SU-DHL-6 (cell line): Measurements from ENCODE around the gene EEFSEC.

ENCODE experiments used
- H2AFZ ChIP-seq: fragments of 200-600 bp; sonication (generic); 2 replicates; pipeline ENCODE4 v1.6.1; 2014; ENCODE audit warnings: low read depth, mild to moderate bottlenecking, moderate library complexity, mixed read lengths, antibody characterized with exemption, low read length; ENCODE audit not compliant: severe bottlenecking
- H3F3A ChIP-seq: fragments of 200-600 bp; shearing (Covaris generic); 2 replicates; pipeline ENCODE4 v1.6.0; 2016; ENCODE audit warnings: antibody characterized with exemption, mild to moderate bottlenecking; ENCODE audit not compliant: insufficient read depth
- H3K27ac ChIP-seq: fragments of 200-600 bp; sonication (generic); 2 replicates; pipeline ENCODE4 v1.5.1; 2016; ENCODE audit warnings: low read depth, mild to moderate bottlenecking, low read length, moderate library complexity, mixed read lengths
- H3K27me3 ChIP-seq: fragments of 200-600 bp; sonication (generic), shearing (Covaris generic); 2 replicates; pipeline ENCODE4 v1.6.0; 2014; ENCODE audit warnings: mild to moderate bottlenecking, low read length
- H3K36me3 ChIP-seq: fragments of 200-600 bp; sonication (generic); 2 replicates; pipeline ENCODE4 v1.6.1; 2014; ENCODE audit warnings: mild to moderate bottlenecking, low read length, mixed read lengths
- H3K4me2 ChIP-seq: fragments of 300-600, 200-600 bp; shearing (Covaris generic), sonication (generic); 2 replicates; pipeline ENCODE4 v1.6.0; 2014; ENCODE audit warnings: low read length, low read depth, mild to moderate bottlenecking; ENCODE audit not compliant: poor library complexity, severe bottlenecking
- H3K4me3 ChIP-seq: fragments of 200-600 bp; sonication (generic); 2 replicates; pipeline ENCODE4 v1.5.1; 2014; ENCODE audit warnings: antibody characterized with exemption, low read length, mild to moderate bottlenecking, mixed read lengths; ENCODE audit not compliant: insufficient read depth, poor library complexity, severe bottlenecking
- H3K79me2 ChIP-seq: fragments of 200-600 bp; sonication (generic); 2 replicates; pipeline ENCODE4 v1.6.1; 2014; ENCODE audit warnings: mild to moderate bottlenecking, low read length, moderate library complexity; ENCODE audit not compliant: insufficient read depth
- H3K9ac ChIP-seq: fragments of 200-600 bp; sonication (generic); 2 replicates; pipeline ENCODE4 v1.7.0; 2014; ENCODE audit warnings: mild to moderate bottlenecking, low read length
- H3K9me2 ChIP-seq: fragments of 200-600 bp; sonication (generic); replicated peaks from 2 replicates; pipeline ENCODE4 v1.6.1; 2014; ENCODE audit warnings: low read length; ENCODE audit not compliant: insufficient read depth
- H3K9me3 ChIP-seq: fragments of 200-600 bp; sonication (generic); 2 replicates; pipeline ENCODE4 v1.6.1; 2014; ENCODE audit warnings: low read length, mixed read lengths; ENCODE audit not compliant: insufficient read depth
- H4K20me1 ChIP-seq: fragments of 200-600 bp; sonication (generic); 2 replicates; pipeline ENCODE4 v1.6.1; 2014; ENCODE audit warnings: low read depth, mild to moderate bottlenecking, antibody characterized with exemption, low read length, moderate library complexity, mixed read lengths
- CTCF ChIP-seq: fragments of 200-600 bp; sonication (generic); IDR thresholded peaks from one replicate; pipeline ENCODE4 v1.5.1; 2017; ENCODE audit warnings: antibody characterized with exemption, mild to moderate bottlenecking, low read length, moderate library complexity; ENCODE audit not compliant: insufficient read depth, poor library complexity, severe bottlenecking
- EZH2phosphoT487 ChIP-seq: fragments of 200-600 bp; sonication (generic), shearing (Covaris generic); conservative IDR thresholded peaks from 2 replicates; pipeline ENCODE4 v1.6.1; 2018; ENCODE audit warnings: mild to moderate bottlenecking, antibody characterized with exemption, low read length, moderate library complexity, mixed read lengths

EEFSEC gene

GRCh38 chr3:128434524-128434923 is 281.2 kb downstream of the EEFSEC start:
- H3K9me2 ChIP-seq, result no peaks in the 10 kb centered on the region
- H3K27me3 ChIP-seq, result no peaks in the 10 kb centered on the region
- no peak overlapping the region for H3K4me2 ChIP-seq
- H3K79me2 ChIP-seq, result no peaks in the 10 kb centered on the region
- H3K36me3 ChIP-seq, result no peaks in the 10 kb centered on the region
- H3K4me3 ChIP-seq, result no peak overlapping the region
- no peak overlapping the region for H3K27ac ChIP-seq
- no peak overlapping the region for H3K9ac ChIP-seq
- H3K9me3 ChIP-seq, result no peaks in the 10 kb centered on the region
- H3F3A ChIP-seq, result no peaks in the 10 kb centered on the region
- H2AFZ ChIP-seq, result no peak overlapping the region
- TF ChIP-seq EZH2phosphoT487 (no peak), CTCF (no peak)
- H4K20me1 ChIP-seq, result no peaks in the 10 kb centered on the region

- Histone ChIP-seq H3K9ac (no peak overlapping the region), H3K36me3 (no peaks in the 10 kb centered on the region), H3K79me2 (no peaks in the 10 kb centered on the region), H3K9me2 (no peaks in the 10 kb centered on the region), H3K27ac (no peak overlapping the region), H3K27me3 (no peaks in the 10 kb centered on the region), H3K4me3 (no peak overlapping the region), H2AFZ (no peak overlapping the region), H3F3A (no peaks in the 10 kb centered on the region), H3K9me3 (no peaks in the 10 kb centered on the region), H3K4me2 (no peak overlapping the region), H4K20me1 (no peaks in the 10 kb centered on the region)
- TF ChIP-seq CTCF (no peak), EZH2phosphoT487 (no peak)
Observed at GRCh38 chr3:128435058-128435457, 281.8 kb downstream of the EEFSEC start.

GRCh38 chr3:128435561-128435960 is 282.3 kb downstream of the EEFSEC start:
- Histone ChIP-seq H3K9me3 (no peaks in the 10 kb centered on the region), H3K27me3 (no peaks in the 10 kb centered on the region), H3K9ac (no peak overlapping the region), H3K27ac (no peak overlapping the region), H4K20me1 (no peaks in the 10 kb centered on the region), H3K36me3 (no peaks in the 10 kb centered on the region), H3K79me2 (no peaks in the 10 kb centered on the region), H3K9me2 (no peaks in the 10 kb centered on the region), H3F3A (no peaks in the 10 kb centered on the region), H3K4me3 (no peak overlapping the region), H3K4me2 (no peak overlapping the region), H2AFZ (no peak overlapping the region)
- no peak for TF ChIP-seq CTCF
- TF ChIP-seq EZH2phosphoT487, result no peak

GRCh38 chr3:128436214-128436613 is 282.9 kb downstream of the EEFSEC start:
- TF ChIP-seq EZH2phosphoT487 (no peak), CTCF (no peak)
- Histone ChIP-seq H3K27ac (no peak overlapping the region), H2AFZ (no peak overlapping the region), H3K9ac (no peak overlapping the region), H3K4me3 (no peak overlapping the region), H3F3A (no peaks in the 10 kb centered on the region), H3K4me2 (no peak overlapping the region), H3K9me2 (no peaks in the 10 kb centered on the region), H3K36me3 (no peaks in the 10 kb centered on the region), H3K27me3 (no peaks in the 10 kb centered on the region), H3K79me2 (no peaks in the 10 kb centered on the region), H3K9me3 (no peaks in the 10 kb centered on the region), H4K20me1 (no peaks in the 10 kb centered on the region)
